Measurements from ENCODE around the gene RGS5.

DNA sequence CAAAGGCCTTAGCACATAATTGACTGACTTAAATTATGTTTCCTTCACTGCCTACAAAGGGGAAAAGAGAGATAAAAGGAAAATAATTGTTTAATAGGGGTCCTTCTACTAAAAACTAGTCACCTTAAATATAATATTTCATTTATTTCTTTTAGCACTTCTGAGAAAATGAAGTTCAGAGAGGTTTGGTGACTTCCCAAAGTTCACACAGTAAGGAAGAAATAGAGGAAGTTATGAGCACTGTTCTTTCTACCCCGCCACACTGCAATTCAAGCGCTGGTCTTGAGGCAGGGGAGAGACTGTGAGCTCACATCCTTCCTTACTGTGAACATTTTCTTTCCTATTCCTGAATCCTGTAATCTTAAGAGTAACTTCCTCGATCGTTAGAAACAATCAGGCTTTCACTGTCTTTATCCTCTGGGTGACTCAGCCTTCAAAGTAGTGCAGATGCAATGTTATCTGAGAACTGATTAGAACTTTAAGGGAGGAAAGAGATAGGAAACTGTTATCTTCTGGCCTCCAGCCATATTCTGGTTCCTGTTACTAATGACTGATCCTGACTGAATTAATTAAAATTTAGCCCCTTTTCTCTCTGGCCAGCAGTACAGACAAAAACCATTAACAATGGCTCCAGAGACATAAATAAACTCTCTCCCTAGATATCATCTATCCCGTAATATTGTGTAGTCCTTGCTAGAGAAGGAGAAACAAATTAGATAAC, 6.8 kb downstream of the RGS5 start:
- no peak for TF ChIP-seq POLR2A (IDR thresholded peaks at IDR 0.05)
- TF ChIP-seq, protein P1, sequence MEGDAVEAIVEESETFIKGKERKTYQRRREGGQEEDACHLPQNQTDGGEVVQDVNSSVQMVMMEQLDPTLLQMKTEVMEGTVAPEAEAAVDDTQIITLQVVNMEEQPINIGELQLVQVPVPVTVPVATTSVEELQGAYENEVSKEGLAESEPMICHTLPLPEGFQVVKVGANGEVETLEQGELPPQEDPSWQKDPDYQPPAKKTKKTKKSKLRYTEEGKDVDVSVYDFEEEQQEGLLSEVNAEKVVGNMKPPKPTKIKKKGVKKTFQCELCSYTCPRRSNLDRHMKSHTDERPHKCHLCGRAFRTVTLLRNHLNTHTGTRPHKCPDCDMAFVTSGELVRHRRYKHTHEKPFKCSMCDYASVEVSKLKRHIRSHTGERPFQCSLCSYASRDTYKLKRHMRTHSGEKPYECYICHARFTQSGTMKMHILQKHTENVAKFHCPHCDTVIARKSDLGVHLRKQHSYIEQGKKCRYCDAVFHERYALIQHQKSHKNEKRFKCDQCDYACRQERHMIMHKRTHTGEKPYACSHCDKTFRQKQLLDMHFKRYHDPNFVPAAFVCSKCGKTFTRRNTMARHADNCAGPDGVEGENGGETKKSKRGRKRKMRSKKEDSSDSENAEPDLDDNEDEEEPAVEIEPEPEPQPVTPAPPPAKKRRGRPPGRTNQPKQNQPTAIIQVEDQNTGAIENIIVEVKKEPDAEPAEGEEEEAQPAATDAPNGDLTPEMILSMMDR (IDR thresholded peaks at IDR 0.05), result no peak
